MM.1S (cell line): ENCODE data around the gene ZMPSTE24.

Experiments used
- EZH2 ChIP-seq: fragments of 300-600 bp; sonication (generic); optimal IDR thresholded peaks from 2 replicates; pipeline ENCODE3; 2017; ENCODE audit warnings: low read depth, mild to moderate bottlenecking, antibody characterized with exemption, low read length, mixed read lengths
- TF ChIP-seq, protein P1 (sequence below): fragments of 300-600 bp; sonication (generic); IDR thresholded peaks from 2 replicates; pipeline ENCODE4 v1.5.1; 2016; ENCODE audit warnings: antibody characterized with exemption, low read length, mixed read lengths

DNA sequence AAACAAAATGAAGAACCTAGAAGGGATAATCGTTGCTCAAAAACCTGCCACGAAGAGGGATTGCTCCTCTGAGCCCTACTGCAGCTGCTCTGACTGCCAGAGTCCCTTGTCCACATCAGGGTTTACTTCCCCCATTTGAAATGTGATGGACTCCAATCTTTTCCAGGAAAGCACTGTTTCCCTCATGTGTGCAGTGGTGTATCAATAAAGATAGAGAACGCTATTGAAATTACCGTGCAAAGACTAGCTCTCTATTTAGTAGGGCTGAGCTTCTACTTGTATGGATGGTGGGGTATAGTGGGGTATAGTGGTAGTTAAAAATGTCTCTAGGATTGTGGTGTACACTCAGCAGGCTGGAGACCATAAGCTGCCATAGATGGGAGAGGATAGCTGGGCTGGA, 6.6 kb upstream of the ZMPSTE24 start:
- TF ChIP-seq, protein P1, sequence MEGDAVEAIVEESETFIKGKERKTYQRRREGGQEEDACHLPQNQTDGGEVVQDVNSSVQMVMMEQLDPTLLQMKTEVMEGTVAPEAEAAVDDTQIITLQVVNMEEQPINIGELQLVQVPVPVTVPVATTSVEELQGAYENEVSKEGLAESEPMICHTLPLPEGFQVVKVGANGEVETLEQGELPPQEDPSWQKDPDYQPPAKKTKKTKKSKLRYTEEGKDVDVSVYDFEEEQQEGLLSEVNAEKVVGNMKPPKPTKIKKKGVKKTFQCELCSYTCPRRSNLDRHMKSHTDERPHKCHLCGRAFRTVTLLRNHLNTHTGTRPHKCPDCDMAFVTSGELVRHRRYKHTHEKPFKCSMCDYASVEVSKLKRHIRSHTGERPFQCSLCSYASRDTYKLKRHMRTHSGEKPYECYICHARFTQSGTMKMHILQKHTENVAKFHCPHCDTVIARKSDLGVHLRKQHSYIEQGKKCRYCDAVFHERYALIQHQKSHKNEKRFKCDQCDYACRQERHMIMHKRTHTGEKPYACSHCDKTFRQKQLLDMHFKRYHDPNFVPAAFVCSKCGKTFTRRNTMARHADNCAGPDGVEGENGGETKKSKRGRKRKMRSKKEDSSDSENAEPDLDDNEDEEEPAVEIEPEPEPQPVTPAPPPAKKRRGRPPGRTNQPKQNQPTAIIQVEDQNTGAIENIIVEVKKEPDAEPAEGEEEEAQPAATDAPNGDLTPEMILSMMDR = no peak
- TF ChIP-seq EZH2 = no peak
